Right lung (tissue), 5 donors: Measurements from ENCODE around the gene CCDC138. TPM values are rescaled to one million over a fixed set of nuclear protein-coding genes. Genes with fewer than 3 reads are reported as not detected.

Source experiments
- DNase-seq, 2 donors: peaks; one replicate each; pipeline ENCODE4 v3.0.0-alpha.2; 2013
- polyA plus RNA-seq, 5 donors: library from polyadenylated mRNA; unstranded; fragments of 120-200 nt; gene quantifications; one replicate each; pipeline versions ENCODE4 v1.2.1 to v1.2.3, GENCODE V29; 2013; ENCODE audit warnings: inconsistent platforms in 1 of 5, low replicate concordance in 1 of 5; ENCODE audit not compliant: insufficient read length in 5 of 5, insufficient read depth in 1 of 5

CCDC138 gene
- polyA plus RNA-seq, 5 donors, result 13.5 to 21.1 (median 19.8) TPM

DNA sequence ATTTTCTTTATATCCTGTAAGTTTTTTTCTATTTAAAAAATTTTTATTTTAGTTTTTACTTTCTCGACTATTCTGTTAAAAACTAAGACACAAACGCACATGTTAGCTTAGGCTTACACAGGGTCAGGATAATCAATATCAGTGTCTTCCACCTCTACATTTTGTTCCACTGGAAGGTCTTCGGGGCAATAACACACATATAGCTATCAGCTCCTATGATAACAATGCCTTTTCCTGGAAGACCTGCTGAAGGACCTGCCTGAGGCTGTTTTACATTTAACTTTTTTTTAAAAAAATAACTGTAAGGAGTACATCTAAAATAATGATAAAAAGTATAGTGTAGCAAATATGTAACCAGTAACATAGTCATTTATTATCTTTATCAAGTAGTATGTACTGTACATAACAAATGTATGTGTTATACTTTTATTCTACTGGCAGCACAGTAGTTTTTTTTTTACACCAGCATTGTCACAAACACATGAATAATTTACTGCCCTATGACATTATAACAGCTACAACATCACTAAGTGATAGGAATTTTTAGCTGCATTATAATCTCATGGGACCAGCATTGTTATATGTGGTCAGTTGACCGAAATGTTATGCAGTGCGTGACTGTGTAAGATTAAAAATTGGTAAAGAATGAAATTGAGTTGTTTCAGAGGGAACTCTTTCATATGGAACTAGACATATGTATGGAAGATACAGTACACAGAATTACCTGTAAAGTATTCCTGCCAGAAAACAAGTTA, 37.9 kb downstream of the CCDC138 start:
- no peak for DNase-seq

GRCh38 chr2:108825254-108825653, 38.7 kb downstream of the CCDC138 start:
- DNase-seq, result no peak

DNA sequence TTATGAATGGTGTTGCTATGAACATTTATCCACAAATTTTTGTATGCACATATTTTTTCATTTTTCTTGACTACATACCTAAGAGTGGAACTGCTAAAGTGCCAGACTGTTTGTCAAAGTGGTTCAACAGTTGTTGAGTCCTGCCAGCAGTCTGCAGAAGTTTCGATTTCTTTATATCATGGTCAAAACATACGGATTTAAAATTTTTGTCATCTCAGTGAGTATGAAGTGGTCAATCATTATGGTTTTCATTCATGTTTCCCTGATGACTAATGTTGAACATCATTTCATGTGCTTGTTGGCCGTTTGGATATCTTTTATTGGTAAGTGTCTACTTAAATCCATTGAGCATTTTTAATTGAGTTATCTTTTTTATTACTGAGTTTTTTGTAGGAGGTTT, 39.2 kb downstream of the CCDC138 start:
- DNase-seq, result no peak

DNA sequence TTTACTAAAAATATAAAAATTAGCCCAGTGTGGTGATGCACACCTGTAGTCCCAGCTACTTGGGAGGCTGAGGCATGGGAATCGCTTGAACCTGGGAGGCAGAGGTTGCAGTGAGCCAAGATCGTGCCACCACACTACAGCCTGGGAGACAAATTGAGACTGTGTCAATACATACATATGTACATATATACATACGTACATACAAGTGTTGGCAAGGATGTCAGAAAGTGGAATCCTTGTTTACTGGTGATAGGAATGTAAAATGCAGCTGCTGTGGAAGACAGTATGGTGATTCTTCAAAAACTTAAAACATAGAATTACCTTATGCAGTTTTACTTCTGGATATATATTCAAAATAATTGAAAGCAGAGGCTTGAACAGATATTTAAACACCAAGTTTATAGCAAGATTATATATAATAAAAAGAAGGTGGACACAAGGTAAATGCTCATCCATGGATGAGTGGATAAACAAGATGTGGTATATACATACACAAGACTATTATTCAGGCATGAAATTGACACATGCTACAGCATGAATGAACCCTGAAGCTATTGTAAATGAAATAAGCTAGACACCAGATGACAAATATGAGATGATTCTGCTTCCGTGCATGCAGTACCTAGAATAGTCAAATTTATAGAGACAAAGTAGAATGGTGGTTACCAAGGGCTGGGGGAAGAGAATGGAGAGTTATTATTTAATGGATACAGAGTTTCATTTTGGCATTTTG, 43.2 kb downstream of the CCDC138 start:
- DNase-seq, result no peak

DNA sequence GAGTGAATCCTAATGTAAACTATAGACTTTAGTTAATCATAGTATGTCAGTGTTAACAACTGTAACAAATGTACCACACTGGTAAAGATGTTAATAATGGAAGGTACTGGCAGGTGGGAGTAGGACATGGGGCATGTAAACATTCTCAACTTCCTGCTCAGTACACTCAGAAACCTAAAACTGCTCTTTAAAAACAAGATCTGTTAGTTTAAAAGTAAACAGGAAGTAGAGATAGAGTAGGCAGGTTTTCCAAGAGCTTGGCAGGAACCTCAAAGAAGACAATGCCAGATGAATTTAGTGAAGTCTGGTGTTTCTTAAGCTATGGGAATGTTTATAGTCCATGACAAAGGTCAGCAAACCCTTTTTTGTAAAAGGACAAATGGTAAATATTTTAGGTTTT, 46.6 kb downstream of the CCDC138 start:
- DNase-seq, result peak; percentile 9 to 41

GRCh38 chr2:108834620-108835019, 48.0 kb downstream of the CCDC138 start:
- no peak for DNase-seq

DNA sequence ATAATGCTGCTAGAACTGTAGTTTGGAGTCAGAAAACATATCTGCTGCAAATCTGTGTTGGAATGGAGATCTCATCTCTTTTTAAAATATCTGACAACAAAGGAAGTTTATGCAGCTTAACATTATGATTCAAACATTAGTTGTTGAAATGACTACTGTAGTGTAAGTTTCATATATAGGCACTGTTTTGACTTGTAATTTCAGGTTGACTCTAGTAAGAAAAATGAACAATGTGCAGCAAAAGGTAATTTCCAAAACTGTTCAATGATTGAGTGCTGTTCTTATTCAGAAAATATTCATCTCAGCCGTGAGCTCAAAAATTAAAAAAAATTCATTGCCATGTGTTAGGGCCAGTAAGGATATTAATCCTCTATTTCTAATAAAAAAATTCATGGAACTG, 48.5 kb downstream of the CCDC138 start:
- DNase-seq, result no peak

- no peak for DNase-seq
Measured at GRCh38 chr2:108837198-108837597, 50.6 kb downstream of the CCDC138 start.

DNA sequence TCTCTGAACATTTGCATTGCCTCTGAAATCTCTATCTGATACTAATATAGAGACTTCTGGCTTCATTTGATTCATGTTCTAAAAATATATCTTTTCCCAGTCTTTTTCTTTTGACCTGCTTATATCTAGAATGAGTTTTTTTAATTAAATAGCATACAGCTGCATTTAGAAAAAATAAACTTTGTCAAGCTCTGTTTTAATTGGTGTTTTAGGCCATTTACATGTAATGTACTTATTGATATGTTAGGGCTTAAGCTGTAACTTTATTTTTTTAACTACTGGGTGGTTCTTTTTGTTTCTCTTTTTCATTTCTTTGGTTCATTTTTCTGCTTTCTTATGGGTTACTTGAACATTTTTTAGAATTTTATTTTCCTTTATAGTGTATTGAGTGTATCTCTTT, 54.9 kb downstream of the CCDC138 start:
- DNase-seq, result no peak

DNA sequence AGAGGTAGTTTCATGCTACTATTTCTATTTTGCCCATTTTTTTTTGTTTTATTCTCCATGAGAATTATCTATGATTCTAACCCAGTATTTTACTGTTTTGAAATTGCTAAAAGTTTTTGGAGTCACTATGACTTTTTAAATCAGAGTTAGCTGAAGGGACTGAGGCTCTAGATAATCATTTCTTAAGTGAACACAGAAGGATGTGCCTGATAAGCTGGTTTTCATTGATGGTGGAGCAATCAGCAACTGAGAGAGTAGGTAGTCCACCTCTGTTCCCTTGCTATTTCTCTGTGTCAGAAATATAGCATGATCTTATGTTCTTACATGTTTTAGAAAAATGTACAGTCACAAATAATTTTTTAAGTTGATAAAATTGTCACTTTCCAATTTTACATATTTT, 59.4 kb downstream of the CCDC138 start:
- DNase-seq, result no peak

GRCh38 chr2:108847000-108847399, 60.4 kb downstream of the CCDC138 start:
- no peak for DNase-seq

DNA sequence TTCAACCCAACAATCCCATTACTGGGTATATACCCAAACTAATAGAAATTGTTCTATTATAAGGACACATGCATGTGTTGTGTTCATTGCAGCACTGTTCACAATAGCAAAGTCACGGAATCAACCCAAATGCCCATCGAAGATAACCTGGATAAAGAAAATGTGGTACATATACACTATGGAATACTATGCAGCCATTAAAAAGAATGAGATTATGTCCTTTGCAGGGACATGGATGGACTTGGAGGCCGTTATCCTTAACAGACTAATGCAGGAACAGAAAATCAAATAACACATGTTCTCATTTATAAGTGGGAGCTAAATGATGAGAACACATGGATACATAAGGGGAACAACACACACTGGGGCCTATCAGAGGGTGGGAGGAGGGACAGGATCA, 65.8 kb downstream of the CCDC138 start:
- no peak for DNase-seq

DNA sequence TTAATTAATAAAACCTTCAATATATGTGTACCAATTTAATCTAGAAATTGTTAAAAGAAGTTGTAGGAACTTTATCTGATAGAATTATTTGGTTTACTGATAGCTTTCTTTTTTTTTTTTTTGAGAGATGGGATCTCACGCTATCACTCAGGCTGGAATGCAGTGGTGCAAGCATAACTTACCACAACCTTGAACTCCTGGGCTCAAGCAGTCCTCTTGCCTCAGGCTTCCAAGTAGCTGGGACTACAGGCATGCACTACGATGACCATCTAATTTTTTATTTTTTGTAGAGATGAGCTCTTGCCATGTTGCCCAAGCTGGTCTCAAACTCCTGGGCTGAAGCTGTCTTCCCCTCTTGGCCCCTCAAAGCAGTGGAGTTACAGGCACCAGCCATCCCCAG, 66.8 kb downstream of the CCDC138 start:
- DNase-seq, result no peak

- DNase-seq, result no peak
Measured at GRCh38 chr2:108854484-108854883, 67.9 kb downstream of the CCDC138 start.

GRCh38 chr2:108855194-108855593, 68.6 kb downstream of the CCDC138 start:
- no peak for DNase-seq

GRCh38 chr2:108858894-108859293, 72.3 kb downstream of the CCDC138 start:
- no peak for DNase-seq

DNA sequence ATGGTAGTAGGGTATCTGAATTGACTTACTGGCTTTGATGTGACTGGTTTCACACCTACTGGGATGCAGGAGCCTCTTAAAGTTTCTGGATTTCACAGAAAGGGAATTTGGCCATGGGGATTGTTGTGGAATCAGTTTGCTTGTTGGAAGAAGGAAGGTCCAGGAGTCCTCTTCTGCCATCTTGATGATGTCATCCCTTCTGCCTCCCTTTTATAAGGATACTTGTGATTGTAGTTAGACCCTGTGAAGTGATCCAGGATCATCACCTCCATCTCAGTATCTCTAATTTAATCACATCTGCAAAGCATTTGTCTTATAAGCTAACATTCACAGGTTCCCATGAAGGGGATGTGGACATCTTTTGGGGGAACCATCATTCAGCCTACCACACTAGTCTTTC, 79.5 kb downstream of the CCDC138 start:
- no peak for DNase-seq

DNA sequence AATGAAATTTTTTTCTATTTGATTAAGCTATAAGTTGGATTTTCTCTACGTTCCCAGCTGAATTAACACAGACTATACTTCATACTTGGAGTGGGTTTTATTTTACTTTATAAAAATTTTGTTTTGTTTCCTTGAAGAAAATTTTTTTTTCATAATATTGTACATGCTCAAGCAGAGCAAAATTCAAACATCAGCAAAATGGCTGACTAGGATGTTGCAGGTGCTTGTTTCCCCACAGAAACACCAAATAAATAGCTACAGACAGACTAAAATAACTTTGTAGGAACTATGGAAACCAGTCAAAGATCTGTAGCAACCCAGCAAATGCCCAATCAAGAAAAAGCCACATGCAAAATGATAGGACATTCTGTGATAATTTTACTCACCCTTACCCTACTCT, 82.3 kb downstream of the CCDC138 start:
- no peak for DNase-seq

DNA sequence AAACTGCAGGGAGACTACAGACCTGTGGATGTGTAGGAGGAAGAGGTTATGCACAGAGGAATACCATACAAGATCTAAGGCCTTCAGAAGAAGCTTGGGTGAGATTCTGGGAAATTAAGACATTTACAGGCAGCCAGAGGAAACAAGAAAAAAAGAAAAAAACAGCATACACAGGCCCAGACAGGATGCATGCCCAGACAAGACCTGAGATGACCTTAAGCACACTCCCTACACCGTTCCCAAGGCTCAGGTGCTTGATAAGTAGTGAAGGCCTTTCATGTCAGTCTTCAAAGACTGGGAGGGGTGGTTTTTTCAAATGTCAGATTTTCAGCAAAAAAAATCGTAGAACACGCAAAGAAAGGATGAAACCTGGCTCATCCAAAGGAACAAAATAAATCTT, 83.0 kb downstream of the CCDC138 start:
- DNase-seq, result no peak

- DNase-seq, result no peak
Measured at GRCh38 chr2:108870069-108870644, 83.6 kb downstream of the CCDC138 start.

DNA sequence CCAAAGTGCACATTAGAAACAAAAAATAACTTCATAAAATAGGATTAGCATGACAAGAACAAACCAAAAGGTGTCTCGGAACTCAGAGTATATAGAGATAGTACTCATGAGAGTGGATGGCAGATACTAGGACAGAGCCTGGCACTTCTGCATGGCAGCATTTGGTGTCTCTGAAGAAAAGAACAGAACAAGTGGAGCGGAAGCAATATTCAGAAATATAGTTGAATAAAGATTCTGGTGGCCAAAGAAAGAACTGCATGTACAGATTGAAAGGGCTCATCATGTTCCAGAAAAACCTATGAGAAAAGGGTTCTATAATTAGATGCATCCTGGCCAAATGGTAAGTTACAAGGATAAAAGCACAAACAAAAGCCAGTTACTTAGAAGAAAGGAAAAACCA, 90.9 kb downstream of the CCDC138 start:
- no peak for DNase-seq

DNA sequence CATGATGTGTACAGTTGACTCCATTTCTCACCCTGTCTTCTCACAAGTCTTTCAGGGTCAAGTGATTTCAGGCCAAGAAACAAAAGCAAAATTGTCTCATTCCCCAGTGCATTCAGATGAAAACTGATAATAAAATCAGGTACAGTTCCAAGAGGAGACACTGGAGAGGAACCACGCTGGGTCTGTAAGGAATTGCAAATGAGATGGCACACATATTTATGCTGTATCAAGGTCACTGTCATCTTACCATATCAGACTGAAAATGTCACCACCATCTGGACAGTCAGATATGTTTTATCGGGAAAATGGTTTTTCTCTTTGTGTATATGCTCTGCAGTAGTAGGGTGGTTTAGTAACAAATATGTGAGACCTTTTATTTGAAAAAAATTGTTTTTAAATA, 91.7 kb downstream of the CCDC138 start:
- DNase-seq, result no peak

- peak; percentile 8 to 22 for DNase-seq
Measured at GRCh38 chr2:108884619-108885018, 98.0 kb downstream of the CCDC138 start.
